Type B pancreatic cell (in vitro differentiated cells): ENCODE measurements around the gene SPPL2A. TPM values are rescaled to one million over a fixed set of nuclear protein-coding genes. Genes with fewer than 3 reads are reported as not detected.
A peak's percentile ranks its signal among the peaks of the same experiment; 100 is the strongest.

Source experiments
- DNase-seq: peaks from one replicate; pipeline ENCODE4 v3.0.0; 2021; ENCODE audit warnings: mixed read lengths; ENCODE audit not compliant: unreplicated experiment; ENCODE audit errors: extremely low spot score
- H3K27ac Mint-ChIP-seq: 2 replicates; pipeline ENCODE4 v1.8.0; 2021; ENCODE audit warnings: mild to moderate bottlenecking, mixed read lengths
- H3K27me3 Mint-ChIP-seq: 2 replicates; pipeline ENCODE4 v1.8.0; 2021; ENCODE audit warnings: mixed read lengths
- H3K36me3 Mint-ChIP-seq: 2 replicates; pipeline ENCODE4 v1.8.0; 2021; ENCODE audit warnings: mixed read lengths
- H3K4me1 Mint-ChIP-seq: one replicate; pipeline ENCODE4 v1.8.0; 2021; ENCODE audit warnings: mixed read lengths; ENCODE audit not compliant: unreplicated experiment
- H3K4me3 Mint-ChIP-seq: 2 replicates; pipeline ENCODE4 v1.8.0; 2021; ENCODE audit warnings: mild to moderate bottlenecking, mixed read lengths
- H3K9me3 Mint-ChIP-seq: 2 replicates; pipeline ENCODE4 v1.8.0; 2021; ENCODE audit warnings: mixed read lengths
- CTCF ChIP-seq: fragments of 200-600 bp; sonication (generic); conservative IDR thresholded peaks from 2 replicates; pipeline ENCODE4 v1.5.0; 2021; ENCODE audit warnings: antibody characterized with exemption, mild to moderate bottlenecking
- total RNA-seq: library from RNA; stranded (reverse); gene quantifications from 2 replicates; pipeline ENCODE4 v1.2.1, GENCODE V29; 2021; ENCODE audit warnings: low replicate concordance

Gene SPPL2A
- total RNA-seq, 1 donor from 2014 or later, result 72.4 TPM

- DNase-seq, result no peak
- Mint-ChIP-seq H3K4me1 (peaks cover 5% of the 10 kb centered on the region), H3K27me3 (no peaks in the 10 kb centered on the region), H3K9me3 (no peaks in the 10 kb centered on the region), H3K27ac (no peak overlapping the region), H3K4me3 (no peak overlapping the region), H3K36me3 (peaks cover 4% of the 10 kb centered on the region)
- peak; percentile 87 for TF ChIP-seq CTCF
Observed at GRCh38 chr15:50675535-50676144, 89.9 kb downstream of the SPPL2A start.

DNA sequence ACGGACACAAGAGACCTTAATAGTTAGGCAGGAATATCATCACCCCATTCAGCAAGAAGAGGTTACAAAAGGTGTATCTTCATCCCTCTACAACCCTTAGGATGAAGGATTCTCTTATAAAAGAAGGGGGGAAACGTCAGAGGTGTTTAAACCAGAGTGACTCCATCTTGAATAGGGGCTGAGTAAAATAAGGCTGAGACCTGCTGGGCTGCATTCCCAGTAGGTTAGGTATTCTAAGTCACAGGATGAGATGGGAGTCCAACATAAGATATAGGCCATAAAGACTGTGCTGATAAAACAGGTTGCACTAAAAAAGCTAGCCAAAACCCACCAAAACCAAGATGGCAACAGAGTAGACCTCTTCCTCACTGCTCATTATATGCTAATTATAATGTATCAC, 95.4 kb downstream of the SPPL2A start:
- no peaks in the 10 kb centered on the region for H3K4me1 Mint-ChIP-seq
- no peak overlapping the region for H3K4me3 Mint-ChIP-seq
- H3K9me3 Mint-ChIP-seq, result no peaks in the 10 kb centered on the region
- no peak for DNase-seq
- H3K27me3 Mint-ChIP-seq, result no peaks in the 10 kb centered on the region
- TF ChIP-seq CTCF, result no peak
- no peak overlapping the region for H3K27ac Mint-ChIP-seq
- peaks cover 10% of the 10 kb centered on the region for H3K36me3 Mint-ChIP-seq

DNA sequence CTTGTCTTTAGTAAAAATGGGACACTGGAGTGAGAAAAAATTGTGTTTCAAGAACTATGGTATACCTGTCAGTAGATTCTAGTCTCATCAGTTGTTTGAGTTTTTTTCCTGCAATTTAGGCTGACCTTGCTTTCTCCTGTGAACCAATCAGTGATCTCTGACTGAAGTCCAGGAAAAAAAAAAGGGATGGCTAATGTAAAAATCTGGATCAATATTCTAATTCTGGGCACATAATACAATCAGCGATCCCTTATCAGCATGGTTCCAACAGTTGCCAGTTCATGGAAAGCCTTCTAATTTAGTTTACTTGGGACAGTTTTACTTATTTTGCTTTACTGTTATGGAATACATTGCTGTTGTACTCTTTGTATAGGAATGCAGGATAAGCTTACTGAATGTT, 95.9 kb downstream of the SPPL2A start:
- TF ChIP-seq CTCF, result no peak
- DNase-seq, result no peak
- Mint-ChIP-seq H3K27ac (no peak overlapping the region), H3K4me1 (no peaks in the 10 kb centered on the region), H3K4me3 (no peak overlapping the region), H3K9me3 (no peaks in the 10 kb centered on the region), H3K36me3 (peaks cover 11% of the 10 kb centered on the region), H3K27me3 (no peaks in the 10 kb centered on the region)

GRCh38 chr15:50665938-50666337, 99.6 kb downstream of the SPPL2A start:
- no peaks in the 10 kb centered on the region for H3K9me3 Mint-ChIP-seq
- no peak overlapping the region for H3K27ac Mint-ChIP-seq
- DNase-seq, result no peak
- H3K4me3 Mint-ChIP-seq, result no peak overlapping the region
- TF ChIP-seq CTCF, result no peak
- peaks cover 23% of the 10 kb centered on the region for H3K36me3 Mint-ChIP-seq
- no peaks in the 10 kb centered on the region for H3K4me1 Mint-ChIP-seq
- no peaks in the 10 kb centered on the region for H3K27me3 Mint-ChIP-seq

GRCh38 chr15:50655555-50655954, 110.0 kb downstream of the SPPL2A start:
- Mint-ChIP-seq H3K27me3 (no peaks in the 10 kb centered on the region), H3K36me3 (peaks cover 25% of the 10 kb centered on the region), H3K4me1 (no peaks in the 10 kb centered on the region), H3K27ac (no peak overlapping the region), H3K9me3 (no peaks in the 10 kb centered on the region), H3K4me3 (no peak overlapping the region)
- no peak for DNase-seq
- no peak for TF ChIP-seq CTCF
